GM18951 (cell line): Measurements from ENCODE around the gene TSPAN32.
"Not testable (repeated sequence)": the region's sequence is repeated elsewhere in the genome, so short reads cannot be mapped to it uniquely, and the experiment has no call there.

Experiments used
- POLR2A ChIP-seq: IDR thresholded peaks from 4 replicates; pipeline ENCODE4 v1.6.1; 2011; ENCODE audit warnings: mild to moderate bottlenecking; ENCODE audit not compliant: insufficient read length, insufficient read depth; ENCODE audit errors: extremely low read depth
- in situ Hi-C: fragments of 300-500 bp; cut with MboI; formaldehyde crosslinking; loops from one replicate; pipeline ENCODE4 v1.12.0; 2022; ENCODE audit warnings: low sequenced_read_pairs, mixed read lengths, inconsistent platforms; ENCODE audit not compliant: unreplicated experiment

TSPAN32 gene

DNA sequence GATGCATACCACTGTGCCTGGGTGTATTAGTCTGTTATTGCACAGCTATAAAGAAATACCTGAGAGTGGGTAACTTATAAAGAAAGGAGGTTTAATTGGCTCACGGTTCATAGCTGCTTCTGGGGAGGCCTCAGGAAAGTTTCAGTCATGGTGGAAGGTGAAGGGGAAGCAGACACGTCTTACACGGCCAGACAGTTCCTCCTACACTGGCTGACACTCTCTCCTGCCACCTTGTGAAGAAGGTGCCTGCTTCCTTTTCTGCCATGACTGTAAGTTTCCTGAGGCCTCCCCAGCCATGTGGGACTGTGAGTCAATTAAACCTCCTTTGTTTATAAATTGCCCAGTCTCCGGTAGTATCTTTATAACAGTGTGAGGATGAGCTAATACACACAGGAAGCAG lies 41.7 kb downstream of the TSPAN32 start:
- in situ Hi-C loops: no loop called here
- no peak for TF ChIP-seq POLR2A

DNA sequence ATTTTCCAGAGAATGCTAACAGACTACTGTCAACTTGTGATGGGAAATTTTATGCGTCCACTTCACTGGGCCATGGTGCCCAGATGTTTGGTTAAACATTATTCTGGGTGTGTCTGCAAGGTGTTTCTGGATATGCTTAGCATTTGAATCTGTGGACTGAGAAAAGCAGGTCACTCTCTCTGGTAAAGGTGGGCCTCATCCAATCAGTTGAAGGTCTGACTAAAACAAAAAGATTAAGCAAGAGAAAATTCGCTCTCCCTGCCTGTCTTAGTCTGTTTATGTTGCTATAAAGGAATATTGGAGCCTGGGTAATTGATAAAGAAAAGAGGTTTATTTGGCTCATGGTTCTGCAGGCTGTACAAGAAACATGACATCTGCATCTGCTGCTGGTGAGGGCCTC lies 43.2 kb downstream of the TSPAN32 start:
- no peak for TF ChIP-seq POLR2A
- in situ Hi-C loops: no loop called here

DNA sequence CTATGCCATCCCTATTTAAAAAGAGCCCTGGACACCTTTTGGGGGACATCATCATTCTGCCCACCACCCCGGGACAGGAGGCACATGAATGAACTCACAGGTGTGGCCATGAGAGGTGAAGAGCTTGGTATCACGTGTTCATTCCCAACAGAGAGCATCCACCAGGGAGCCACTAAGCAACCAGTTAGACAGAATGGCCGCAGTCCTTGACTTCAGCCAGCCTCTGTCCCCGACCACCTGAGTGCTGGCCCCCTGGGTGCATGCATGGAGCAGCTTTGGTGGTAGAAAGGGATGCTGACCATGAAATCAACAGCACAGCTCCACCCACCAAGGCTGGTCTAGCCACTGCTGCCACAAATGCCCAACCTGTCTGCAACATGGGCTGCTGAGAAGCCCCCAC lies 44.2 kb downstream of the TSPAN32 start:
- no peak for TF ChIP-seq POLR2A
- in situ Hi-C loops: no loop called here

DNA sequence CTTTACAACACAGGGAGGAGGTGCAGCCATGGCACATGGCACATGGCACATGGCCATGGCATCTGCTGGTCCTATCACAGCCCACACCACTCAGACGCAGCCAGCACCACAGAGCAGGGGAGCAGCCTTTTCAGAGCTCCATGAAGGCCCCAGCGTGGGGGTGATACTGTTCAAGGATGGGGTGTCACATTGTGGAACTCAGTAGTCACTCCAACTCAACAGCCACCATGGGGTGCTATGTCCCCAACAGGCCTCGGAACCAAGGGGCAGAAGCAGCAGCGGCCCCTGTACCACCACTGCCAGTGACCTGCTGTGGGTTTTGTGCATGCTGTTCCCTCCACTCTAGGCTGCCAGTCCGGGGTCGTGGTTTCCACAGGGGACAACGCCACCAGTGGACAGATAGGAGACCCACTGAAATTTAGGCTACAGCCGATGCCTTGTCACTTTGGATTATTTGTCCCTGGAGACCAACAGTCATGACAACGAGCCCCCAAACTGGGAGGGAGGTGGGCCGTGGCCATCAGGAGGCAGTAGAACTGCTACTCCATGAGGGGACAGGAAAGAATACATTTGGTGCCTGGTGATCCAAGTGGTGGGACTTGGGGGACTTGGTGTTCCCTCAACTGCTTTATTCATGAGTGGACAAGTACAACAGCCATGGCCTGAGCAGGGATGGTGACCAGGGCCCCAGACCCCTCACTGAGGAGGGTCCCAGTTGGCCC lies 44.9 kb downstream of the TSPAN32 start:
- TF ChIP-seq POLR2A: no peak
- in situ Hi-C loops: no loop called here

DNA sequence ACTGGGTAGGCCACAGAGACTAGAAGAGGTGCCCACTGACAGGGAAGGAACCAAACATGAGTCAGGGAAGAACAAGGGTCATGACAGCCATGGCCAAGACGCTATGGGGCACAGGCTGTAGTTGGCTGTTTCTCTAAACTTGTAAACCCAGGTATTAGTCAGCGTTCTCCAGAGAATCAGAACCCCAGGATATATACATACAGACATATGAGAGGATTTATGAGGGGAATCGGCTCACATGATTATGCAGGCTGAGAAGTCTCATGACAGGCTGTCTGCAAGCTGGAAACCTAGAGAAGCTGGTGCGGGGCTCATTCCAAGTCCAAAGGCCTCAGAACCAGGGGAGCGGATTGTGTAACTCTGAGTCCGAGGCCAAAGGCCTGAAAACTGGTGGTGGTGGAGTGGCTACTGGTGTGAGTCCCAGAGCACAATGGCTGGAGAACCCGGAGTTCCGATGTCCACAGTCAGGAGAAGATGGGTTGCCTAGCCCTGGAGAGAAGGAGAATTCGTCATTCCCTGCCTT lies 45.6 kb downstream of the TSPAN32 start:
- TF ChIP-seq POLR2A: no peak
- in situ Hi-C loops: no loop called here

DNA sequence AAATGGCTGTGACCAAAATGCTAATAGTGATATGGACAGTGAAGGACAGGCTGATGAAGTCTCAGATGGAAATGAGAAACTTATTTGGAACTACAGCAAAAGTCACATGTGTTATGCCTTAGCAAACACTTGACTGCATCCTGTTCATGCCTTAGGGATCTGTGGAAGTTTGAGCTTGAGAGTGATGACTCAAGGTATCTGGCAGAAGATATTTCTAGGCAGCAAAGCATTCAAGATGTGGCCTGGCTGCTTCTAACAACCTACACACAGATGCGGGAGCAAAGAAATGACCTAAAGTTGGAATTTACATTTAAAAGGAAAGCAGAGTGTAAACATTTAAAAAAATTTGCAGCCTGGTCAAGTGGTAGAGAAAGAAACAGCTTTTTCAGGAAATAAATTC lies 47.2 kb downstream of the TSPAN32 start:
- no peak for TF ChIP-seq POLR2A
- in situ Hi-C loops: no loop called here

DNA sequence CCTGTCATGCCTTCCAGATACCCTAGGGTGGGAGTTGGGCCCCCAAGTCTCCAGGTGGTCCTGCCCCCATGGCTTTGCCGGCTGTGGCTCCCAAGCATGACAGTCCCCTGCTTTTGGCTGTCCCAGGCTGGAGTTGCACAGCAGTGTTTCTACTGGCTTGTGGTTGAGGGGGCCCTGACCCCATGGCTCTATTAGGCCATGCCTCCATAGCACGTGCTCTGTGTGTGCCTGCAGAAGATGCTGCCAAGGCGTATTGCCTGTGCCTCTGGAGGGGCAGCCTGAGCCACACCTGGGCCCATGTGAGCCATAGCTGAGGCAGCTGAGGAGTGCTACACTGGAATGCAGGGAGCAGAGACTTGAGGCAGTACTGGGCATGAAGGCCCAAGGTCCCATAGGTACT lies 49.9 kb downstream of the TSPAN32 start:
- in situ Hi-C loops: no loop called here
- no peak for TF ChIP-seq POLR2A

DNA sequence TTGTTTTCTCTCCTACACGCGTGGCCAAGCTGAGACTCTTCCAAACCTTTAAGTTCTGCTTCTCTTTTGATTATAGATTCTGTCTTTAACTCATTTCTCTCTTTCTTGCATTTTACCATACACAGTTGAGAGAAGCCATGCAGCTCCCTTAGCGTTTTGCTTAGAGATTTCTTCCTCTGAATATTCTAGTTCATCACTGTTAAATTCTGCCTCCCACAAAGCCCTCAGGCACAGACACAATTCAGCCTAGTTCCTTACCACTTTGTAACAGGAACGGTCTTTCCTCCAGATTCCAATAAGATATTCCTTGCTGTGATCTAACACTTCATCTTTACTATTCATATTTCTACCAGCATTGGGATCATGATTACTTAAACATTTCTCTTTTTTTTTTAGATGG lies 50.6 kb downstream of the TSPAN32 start:
- in situ Hi-C loops: no loop called here
- TF ChIP-seq POLR2A: no peak

DNA sequence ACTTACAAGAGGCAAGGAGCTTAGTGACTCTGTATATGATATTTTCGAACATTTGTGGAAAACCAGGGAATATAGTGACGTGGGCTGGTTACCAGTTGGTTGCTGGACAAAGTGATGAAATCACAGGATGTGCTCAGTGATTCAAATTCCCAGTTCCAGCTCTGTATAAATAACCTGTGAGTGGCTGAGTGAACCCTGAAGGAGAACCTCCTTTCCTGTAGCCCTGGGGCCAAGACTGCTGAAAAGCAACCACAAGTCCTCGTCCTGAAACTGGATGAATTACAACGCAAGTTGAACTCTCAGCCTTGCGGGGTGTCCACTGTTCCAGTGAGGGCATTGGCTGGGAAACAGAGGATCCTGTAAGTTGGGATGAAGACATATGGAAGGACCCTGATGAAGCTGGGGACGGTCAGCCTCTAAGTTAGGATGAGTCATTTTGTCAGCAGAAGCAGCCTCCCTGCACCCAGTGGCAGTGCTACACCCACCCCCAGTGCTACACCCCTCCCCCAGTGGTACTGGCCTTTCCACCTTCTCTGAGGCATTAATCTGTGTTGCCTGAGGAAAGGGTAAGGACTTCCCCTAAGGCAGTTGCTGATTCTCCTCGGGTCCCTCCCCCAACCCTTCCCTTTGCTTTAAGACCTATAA lies 53.3 kb downstream of the TSPAN32 start:
- no peak for TF ChIP-seq POLR2A
- in situ Hi-C loops: no loop called here

DNA sequence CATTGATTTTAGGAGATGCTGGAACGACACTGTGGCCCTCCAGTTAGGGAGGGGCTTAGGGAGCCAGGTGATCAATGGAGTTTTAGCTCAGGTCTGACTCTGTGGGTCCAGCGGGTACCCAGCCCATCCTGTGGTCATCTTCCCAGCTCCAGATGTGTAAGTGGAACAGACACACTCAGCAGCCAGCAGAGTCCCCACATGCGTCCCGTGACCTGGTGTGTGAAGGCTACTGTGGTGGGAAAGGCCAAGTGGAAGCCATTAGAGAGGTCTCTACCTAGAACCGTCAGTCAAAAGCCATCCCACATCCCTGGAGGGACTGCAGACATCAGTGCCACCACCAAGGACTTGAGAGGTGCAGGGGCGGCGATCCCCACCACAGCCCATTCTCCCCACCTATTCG lies 55.4 kb downstream of the TSPAN32 start:
- TF ChIP-seq POLR2A: no peak
- in situ Hi-C loops: no loop called here

DNA sequence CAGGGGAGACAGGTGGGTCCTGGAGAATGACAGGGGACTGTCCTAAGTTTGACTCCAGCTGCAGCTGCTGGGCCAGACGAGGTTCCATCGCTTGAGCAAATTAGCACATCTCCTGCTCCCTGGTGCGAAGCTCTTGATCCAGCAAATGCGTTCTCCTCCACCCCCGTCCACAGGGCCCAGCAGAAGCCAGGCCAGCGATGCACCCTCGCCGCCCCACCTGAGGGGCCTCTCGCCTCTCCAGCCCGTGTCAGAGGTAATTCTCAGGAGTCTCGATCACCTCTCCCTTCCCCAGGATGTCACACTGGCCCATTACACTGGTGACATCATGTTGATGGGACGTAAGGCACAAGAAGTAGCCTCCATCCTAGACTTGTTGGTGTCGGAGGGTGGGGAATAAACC lies 55.8 kb downstream of the TSPAN32 start:
- in situ Hi-C loops: not testable (repeated sequence)

DNA sequence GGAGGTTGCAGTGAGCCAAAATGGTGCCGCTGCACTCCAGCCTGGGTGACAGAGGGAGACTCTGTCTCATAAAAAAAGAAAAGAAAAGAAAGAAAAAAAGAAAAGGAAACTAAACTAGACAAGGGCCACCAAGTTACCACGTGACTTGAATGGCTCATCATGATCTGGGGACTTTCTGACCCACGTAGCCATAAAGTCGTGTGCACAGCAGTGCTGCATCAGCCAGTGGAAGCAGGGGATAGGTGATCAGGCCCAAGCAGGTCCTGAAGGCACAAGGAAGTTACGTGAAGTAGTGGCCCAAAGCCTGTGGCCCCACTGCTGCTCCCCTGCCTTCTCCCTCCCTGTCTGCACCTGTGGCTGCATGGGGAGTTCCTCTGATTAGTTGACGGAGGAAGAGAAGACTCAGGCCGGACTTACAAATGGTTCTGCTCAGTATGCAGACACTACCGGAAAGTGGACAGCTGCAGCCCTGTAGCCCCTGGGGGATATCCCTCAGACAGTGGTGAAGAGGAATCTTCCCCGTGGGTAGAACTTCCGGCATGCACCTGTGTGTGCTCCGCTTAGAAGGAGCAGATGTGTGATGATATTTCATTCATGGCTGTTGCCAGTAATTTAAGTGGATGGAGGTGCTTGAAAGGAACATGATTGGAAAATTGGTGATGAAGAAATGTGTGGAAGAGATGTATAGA lies 57.1 kb downstream of the TSPAN32 start:
- no peak for TF ChIP-seq POLR2A
- in situ Hi-C loops: no loop called here

DNA sequence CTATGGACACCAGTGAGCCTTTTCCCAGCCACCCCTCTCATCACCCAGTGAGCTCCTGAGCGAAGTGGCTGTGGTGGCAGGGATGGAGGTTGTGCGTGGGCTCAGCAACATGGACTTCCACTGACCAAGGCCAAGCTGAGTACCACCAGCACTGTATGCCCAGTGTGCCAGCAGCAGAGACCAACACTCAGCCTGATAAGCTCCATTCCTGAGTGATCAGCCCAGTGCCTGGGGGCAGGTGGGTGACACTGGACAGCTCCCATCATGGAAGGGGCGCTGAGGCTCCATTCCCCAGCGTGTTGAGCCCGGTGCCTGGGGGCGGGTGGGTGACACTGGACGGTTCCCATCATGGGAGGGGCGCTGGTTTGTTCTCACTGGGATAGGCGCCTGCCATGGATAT lies 57.7 kb downstream of the TSPAN32 start:
- TF ChIP-seq POLR2A: no peak
- in situ Hi-C loops: no loop called here

DNA sequence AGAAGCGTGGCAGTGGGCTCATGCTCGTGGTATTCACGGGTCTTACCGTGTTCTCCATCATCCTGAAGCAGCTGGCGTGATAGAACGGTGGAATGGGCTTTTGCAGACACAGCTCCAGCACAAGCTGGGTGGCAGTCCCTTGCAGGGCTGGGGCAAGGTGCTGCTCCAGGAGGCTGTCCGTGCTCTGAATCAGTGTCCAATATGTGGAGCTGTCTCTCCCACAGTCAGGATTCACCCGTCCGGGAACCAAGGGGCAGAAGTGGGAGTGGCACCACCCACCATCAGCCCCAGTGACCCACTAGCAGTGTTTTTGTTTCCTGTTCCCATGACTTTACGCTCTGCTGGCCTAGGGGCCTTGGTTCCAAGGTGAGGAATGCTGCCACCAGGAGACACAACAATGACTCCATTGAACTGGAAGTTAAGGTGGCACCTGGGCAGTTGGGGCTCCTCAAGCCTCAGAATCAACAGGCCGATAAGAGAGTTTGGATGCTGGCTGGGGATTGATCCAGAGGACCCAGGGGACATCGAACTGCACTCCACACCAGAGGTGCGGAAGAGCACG lies 58.3 kb downstream of the TSPAN32 start:
- TF ChIP-seq POLR2A: no peak
- in situ Hi-C loops: no loop called here

DNA sequence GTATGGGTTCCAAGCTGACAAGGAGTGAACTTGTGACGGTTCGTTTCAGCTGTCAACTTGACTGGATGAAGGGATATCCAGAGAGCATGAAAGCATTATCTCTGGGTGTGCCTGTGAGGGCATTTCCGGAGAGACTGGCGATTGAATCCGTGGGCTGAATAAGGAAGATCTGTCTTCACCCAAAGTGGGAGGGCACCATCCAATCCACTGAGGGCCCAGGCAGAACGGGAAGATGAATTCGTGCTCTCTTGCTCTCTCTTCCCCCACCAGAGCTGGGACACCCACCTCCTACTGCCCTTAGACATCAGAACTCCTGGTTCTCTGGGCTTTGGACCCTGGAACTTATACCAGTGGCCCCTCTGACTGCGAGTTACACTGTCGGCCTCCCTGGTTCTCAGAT lies 59.8 kb downstream of the TSPAN32 start:
- in situ Hi-C loops: no loop called here
- TF ChIP-seq POLR2A: no peak
